Measurements from ENCODE around the gene MISFA. TPM values are rescaled to one million over a fixed set of nuclear protein-coding genes. Genes with fewer than 3 reads are reported as not detected.

Gene MISFA
- total and polyA plus RNA-seq, 9 of the 15 experiments (the other 6 are each of a cell fraction or from before 2014, with no cell fraction given) = 1.6 to 6.3 (median 3.4) TPM

- TF ChIP-seq ZBTB11 (CRISPR knock-in tag; IDR thresholded peaks at IDR 0.05) = peak in 1 of 3 experiments; percentile 54; a peak in 1 of 6 replicates
- peak; percentile 84 for TF ChIP-seq TBP (optimal IDR thresholded peaks at IDR 0.05; ENCODE audit: low read depth, low read length)
- TF ChIP-seq, protein P1, sequence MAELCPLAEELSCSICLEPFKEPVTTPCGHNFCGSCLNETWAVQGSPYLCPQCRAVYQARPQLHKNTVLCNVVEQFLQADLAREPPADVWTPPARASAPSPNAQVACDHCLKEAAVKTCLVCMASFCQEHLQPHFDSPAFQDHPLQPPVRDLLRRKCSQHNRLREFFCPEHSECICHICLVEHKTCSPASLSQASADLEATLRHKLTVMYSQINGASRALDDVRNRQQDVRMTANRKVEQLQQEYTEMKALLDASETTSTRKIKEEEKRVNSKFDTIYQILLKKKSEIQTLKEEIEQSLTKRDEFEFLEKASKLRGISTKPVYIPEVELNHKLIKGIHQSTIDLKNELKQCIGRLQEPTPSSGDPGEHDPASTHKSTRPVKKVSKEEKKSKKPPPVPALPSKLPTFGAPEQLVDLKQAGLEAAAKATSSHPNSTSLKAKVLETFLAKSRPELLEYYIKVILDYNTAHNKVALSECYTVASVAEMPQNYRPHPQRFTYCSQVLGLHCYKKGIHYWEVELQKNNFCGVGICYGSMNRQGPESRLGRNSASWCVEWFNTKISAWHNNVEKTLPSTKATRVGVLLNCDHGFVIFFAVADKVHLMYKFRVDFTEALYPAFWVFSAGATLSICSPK (IDR thresholded peaks at IDR 0.05; ENCODE audit: borderline replicate concordance) = no peak
- TF ChIP-seq HDAC8 (tag; IDR thresholded peaks at IDR 0.05) = no peak
- TF ChIP-seq CTBP1 (IDR thresholded peaks at IDR 0.05; ENCODE audit: borderline replicate concordance) = peak; percentile 82
- TF ChIP-seq, protein P2, sequence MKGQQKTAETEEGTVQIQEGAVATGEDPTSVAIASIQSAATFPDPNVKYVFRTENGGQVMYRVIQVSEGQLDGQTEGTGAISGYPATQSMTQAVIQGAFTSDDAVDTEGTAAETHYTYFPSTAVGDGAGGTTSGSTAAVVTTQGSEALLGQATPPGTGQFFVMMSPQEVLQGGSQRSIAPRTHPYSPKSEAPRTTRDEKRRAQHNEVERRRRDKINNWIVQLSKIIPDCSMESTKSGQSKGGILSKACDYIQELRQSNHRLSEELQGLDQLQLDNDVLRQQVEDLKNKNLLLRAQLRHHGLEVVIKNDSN (CRISPR knock-in tag; IDR thresholded peaks at IDR 0.05) = peak; percentile 53; the same call in 1 of the 2 replicates
- peak; percentile 70 for TF ChIP-seq HMGN3 (IDR thresholded peaks at IDR 0.05; ENCODE audit: borderline replicate concordance, extremely low read depth, insufficient read length, low read depth, low read length)
- TF ChIP-seq SETDB1 (IDR thresholded peaks at IDR 0.05; ENCODE audit: low read length) = no peak
- TF ChIP-seq PHF20 (IDR thresholded peaks at IDR 0.05; ENCODE audit: partially characterized antibody) = peak; percentile 95
- TF ChIP-seq GTF2A2 (tag; IDR thresholded peaks at IDR 0.05) = no peak
- TF ChIP-seq SRSF7 (optimal IDR thresholded peaks at IDR 0.05; ENCODE audit: low read depth, low read length) = no peak
- TF ChIP-seq FOXM1 (IDR thresholded peaks at IDR 0.05; ENCODE audit: low read depth) = no peak; the same call in 1 of the 2 replicates
- TF ChIP-seq FOXM1 (CRISPR knock-in tag; IDR thresholded peaks at IDR 0.05; ENCODE audit: low read depth) = no peak
- TF ChIP-seq RAD21 (CRISPR knock-in tag; conservative IDR thresholded peaks at IDR 0.05 in 1 of 2, IDR thresholded peaks at IDR 0.05 in 1 of 2) = 0 out of 4 replicates have a peak, but pooled peaks of 1 of the 2 experiments have one; percentile 8
- TF ChIP-seq, protein P3, sequence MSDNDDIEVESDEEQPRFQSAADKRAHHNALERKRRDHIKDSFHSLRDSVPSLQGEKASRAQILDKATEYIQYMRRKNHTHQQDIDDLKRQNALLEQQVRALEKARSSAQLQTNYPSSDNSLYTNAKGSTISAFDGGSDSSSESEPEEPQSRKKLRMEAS (CRISPR knock-in tag; IDR thresholded peaks at IDR 0.05) = peak; percentile 97
- TF ChIP-seq NR2C2 (CRISPR knock-in tag; IDR thresholded peaks at IDR 0.05) = no peak; the same call in 1 of the 2 replicates
- TF ChIP-seq NR2C2 (tag; IDR thresholded peaks at IDR 0.05) = peak; percentile 73
- no peak for TF ChIP-seq XRCC3 (IDR thresholded peaks at IDR 0.05)
- peak; percentile 82 for TF ChIP-seq HCFC1 (IDR thresholded peaks at IDR 0.05; ENCODE audit: low read depth, low read length)
These were observed 34.8 kb downstream of the MISFA start, which contains the start of gene SPTY2D1 (continued) for GRCh38 chr11:18634140-18635032.
